Measurements from ENCODE around the gene LARGE1. TPM values are rescaled to one million over a fixed set of nuclear protein-coding genes. Genes with fewer than 3 reads are reported as not detected.

Gene LARGE1
- total RNA-seq, 2 experiments from 2014 or later, result 0.18 to 0.38 TPM

DNA sequence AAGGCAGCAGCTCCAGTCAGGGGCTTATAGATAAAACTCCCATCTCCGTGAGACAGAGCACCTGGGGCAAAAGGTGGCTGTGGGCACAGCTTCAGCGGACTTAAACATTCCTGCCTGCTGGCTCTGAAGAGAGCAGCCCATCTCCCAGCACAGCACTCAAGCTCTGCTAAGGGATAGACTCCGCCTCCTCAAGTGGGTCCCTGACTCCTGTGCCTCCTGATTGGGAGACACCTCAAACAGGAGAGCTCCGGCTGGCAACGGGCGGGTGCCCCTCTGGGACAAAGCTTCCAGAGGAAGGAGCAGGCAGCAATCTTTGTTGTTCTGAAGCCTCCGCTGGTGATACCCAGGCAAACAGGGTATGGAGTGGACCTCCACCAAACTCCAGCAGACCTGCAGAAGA is 279.4 kb downstream of the LARGE1 start:
- Mint-ChIP-seq H3K4me3 (no peak overlapping the region), H3K27ac (no peak overlapping the region), H3K9me3 (peaks cover 26% of the 10 kb centered on the region), H3K4me1 (no peaks in the 10 kb centered on the region), H3K36me3 (ENCODE audit: low read depth) (no peaks in the 10 kb centered on the region), H3K27me3 (no peaks in the 10 kb centered on the region)
- ChIA-PET CTCF (no interaction called here), POLR2A (no interaction called here)
- no peak for DNase-seq

DNA sequence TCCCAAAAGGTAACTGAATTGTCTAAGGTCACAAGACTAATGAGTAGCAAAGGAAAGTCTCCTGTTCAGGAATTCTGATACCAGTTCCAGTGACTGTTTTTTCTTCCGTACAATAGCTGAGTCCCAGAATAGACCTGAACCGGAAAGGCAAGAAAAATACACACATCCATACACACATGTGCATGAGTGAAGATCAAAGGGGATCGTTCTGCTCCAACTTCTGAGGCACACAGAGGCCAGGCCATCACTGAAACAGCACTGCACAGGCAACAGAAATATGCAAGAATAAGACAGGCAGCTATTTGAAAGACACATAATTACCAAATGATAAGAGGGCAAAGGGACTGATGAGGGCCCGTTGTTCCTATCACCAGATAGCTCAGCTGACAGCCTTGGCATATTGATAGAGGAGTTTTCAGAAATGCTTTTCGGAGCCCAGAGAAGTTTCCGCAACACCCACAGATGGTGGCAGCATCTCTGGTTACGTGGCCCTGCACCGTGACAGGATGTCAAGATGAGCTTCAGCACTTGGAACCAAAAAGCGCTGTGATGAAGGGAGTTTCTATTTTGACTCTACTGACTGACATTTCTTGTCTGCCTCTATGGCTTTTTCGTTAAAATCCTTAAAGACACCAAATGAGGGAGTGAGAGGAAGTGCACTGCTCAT is 280.6 kb downstream of the LARGE1 start:
- Mint-ChIP-seq H3K36me3 (ENCODE audit: low read depth) (no peaks in the 10 kb centered on the region), H3K27ac (no peak overlapping the region), H3K27me3 (no peaks in the 10 kb centered on the region), H3K4me1 (no peaks in the 10 kb centered on the region), H3K4me3 (no peak overlapping the region), H3K9me3 (peaks cover 22% of the 10 kb centered on the region)
- POLR2A ChIA-PET, result no interaction called here
- no peak for DNase-seq
- CTCF ChIA-PET, result interaction anchor here (1.1 kb wide), 1 partner anchor 40 kb away, joined by 3 read pairs; no protein-coding TSS in a partner anchor

DNA sequence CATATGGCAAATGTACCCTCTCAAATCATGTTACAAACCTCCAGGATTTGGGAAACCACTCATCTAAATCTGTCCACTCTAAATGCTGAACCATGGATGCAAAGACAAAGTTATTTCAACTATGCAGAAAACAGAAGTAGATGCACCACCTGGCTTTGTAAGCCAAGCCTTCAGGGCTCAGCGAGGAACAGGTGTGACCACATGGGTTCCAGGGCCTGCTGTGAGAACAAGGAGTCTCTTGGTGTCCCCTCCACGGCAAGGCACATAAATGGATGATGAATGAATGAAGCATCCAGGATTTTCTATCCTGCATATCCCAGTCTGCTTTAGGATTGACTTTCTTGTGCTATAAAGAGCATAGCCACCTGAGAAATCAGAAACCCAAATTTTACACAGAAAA is 284.5 kb downstream of the LARGE1 start:
- no peaks in the 10 kb centered on the region for H3K4me1 Mint-ChIP-seq
- no peaks in the 10 kb centered on the region for H3K36me3 Mint-ChIP-seq (ENCODE audit: low read depth)
- H3K4me3 Mint-ChIP-seq, result no peak overlapping the region
- no peak for DNase-seq
- no peak overlapping the region for H3K27ac Mint-ChIP-seq
- ChIA-PET POLR2A (no interaction called here), CTCF (no interaction called here)
- peaks cover 33% of the 10 kb centered on the region for H3K9me3 Mint-ChIP-seq
- no peaks in the 10 kb centered on the region for H3K27me3 Mint-ChIP-seq

GRCh38 chr22:33631777-33632176 is 288.5 kb downstream of the LARGE1 start:
- POLR2A ChIA-PET, result no interaction called here
- H3K9me3 Mint-ChIP-seq, result peaks cover 39% of the 10 kb centered on the region
- H3K36me3 Mint-ChIP-seq (ENCODE audit: low read depth), result no peaks in the 10 kb centered on the region
- DNase-seq, result no peak
- no peaks in the 10 kb centered on the region for H3K4me1 Mint-ChIP-seq
- H3K27ac Mint-ChIP-seq, result no peak overlapping the region
- CTCF ChIA-PET, result no interaction called here
- no peak overlapping the region for H3K4me3 Mint-ChIP-seq
- no peaks in the 10 kb centered on the region for H3K27me3 Mint-ChIP-seq

GRCh38 chr22:33625959-33626358 is 294.3 kb downstream of the LARGE1 start:
- Mint-ChIP-seq H3K4me3 (no peak overlapping the region), H3K36me3 (ENCODE audit: low read depth) (no peaks in the 10 kb centered on the region), H3K27me3 (no peaks in the 10 kb centered on the region), H3K27ac (no peak overlapping the region), H3K9me3 (peaks cover 31% of the 10 kb centered on the region), H3K4me1 (no peaks in the 10 kb centered on the region)
- CTCF ChIA-PET, result no interaction called here
- POLR2A ChIA-PET, result no interaction called here
- DNase-seq, result no peak

DNA sequence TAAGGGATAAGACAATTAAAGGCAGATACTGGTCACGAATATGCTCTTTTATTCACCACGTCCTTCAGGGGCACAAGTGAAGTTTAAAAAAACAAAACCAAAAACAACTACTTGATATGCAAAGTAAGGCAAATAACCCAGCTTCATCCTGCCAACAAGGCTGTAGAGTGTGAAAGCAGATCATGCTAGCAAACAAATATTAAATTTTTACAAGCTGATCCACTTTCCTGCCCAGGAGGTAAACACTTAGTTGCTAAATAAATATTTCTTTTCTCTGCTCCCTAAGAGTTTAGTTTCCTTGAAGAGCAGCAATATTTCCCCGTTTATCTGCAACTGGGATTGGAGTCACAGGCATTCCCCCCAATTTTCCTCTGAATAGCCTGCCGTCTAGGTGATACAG is 300.2 kb downstream of the LARGE1 start:
- no peak overlapping the region for H3K27ac Mint-ChIP-seq
- CTCF ChIA-PET, result no interaction called here
- no peaks in the 10 kb centered on the region for H3K4me1 Mint-ChIP-seq
- POLR2A ChIA-PET, result no interaction called here
- no peaks in the 10 kb centered on the region for H3K27me3 Mint-ChIP-seq
- no peak overlapping the region for H3K4me3 Mint-ChIP-seq
- peaks cover 8% of the 10 kb centered on the region for H3K9me3 Mint-ChIP-seq
- no peak for DNase-seq
- H3K36me3 Mint-ChIP-seq (ENCODE audit: low read depth), result no peaks in the 10 kb centered on the region

GRCh38 chr22:33606504-33606903 is 313.8 kb downstream of the LARGE1 start:
- ChIA-PET CTCF (no interaction called here), POLR2A (no interaction called here)
- Mint-ChIP-seq H3K9me3 (peaks cover 32% of the 10 kb centered on the region), H3K27ac (no peak overlapping the region), H3K4me3 (no peak overlapping the region), H3K36me3 (ENCODE audit: low read depth) (no peaks in the 10 kb centered on the region), H3K4me1 (no peaks in the 10 kb centered on the region), H3K27me3 (no peaks in the 10 kb centered on the region)
- DNase-seq, result no peak

- Mint-ChIP-seq H3K4me3 (no peak overlapping the region), H3K27ac (no peak overlapping the region), H3K36me3 (ENCODE audit: low read depth) (no peaks in the 10 kb centered on the region), H3K27me3 (no peaks in the 10 kb centered on the region), H3K9me3 (peaks cover 30% of the 10 kb centered on the region), H3K4me1 (no peaks in the 10 kb centered on the region)
- DNase-seq, result no peak
- ChIA-PET CTCF (no interaction called here), POLR2A (no interaction called here)
Measured at GRCh38 chr22:33605666-33606065, 314.6 kb downstream of the LARGE1 start.

DNA sequence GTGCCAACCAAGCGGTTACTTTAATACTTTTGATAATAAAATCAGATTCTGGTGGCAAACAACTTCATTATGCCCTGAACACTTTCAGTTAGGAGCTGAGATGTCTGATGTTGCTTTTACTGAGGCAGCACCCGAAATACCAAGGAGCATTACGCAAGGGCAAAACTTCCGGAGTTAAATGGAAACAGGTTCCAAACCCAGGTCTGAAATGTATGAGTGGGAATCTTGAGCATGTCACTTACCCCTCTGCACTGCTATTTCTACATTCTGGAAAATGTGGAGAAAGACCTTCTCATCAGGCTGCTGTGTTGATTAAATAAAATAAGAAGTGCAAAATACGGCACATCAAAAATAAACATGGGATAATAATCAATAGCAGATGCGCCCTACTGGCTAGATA is 315.1 kb downstream of the LARGE1 start:
- DNase-seq, result no peak
- ChIA-PET POLR2A (no interaction called here), CTCF (no interaction called here)
- no peaks in the 10 kb centered on the region for H3K36me3 Mint-ChIP-seq (ENCODE audit: low read depth)
- H3K4me1 Mint-ChIP-seq, result no peaks in the 10 kb centered on the region
- no peaks in the 10 kb centered on the region for H3K27me3 Mint-ChIP-seq
- H3K4me3 Mint-ChIP-seq, result no peak overlapping the region
- peaks cover 30% of the 10 kb centered on the region for H3K9me3 Mint-ChIP-seq
- no peak overlapping the region for H3K27ac Mint-ChIP-seq

DNA sequence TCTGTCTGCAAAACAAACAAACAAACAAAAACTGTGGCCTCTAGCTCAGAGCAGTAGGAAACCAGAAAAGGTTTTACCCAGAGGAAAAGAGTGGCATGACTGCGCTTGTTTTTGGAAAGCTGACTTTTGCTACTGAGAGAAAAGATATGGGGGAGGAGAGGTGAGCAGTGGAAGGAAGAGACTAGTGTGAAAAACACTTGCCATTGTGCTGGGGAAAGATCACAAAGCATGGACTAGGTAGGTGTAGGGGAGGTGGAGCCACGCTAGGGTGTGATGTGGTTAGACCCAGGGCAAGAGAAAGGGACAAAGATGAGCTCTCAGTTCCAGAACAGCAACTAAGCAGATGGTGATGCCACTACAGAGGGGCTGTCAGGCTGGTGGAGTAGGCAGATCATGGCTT is 319.2 kb downstream of the LARGE1 start:
- DNase-seq, result no peak
- Mint-ChIP-seq H3K36me3 (ENCODE audit: low read depth) (no peaks in the 10 kb centered on the region), H3K4me3 (no peak overlapping the region), H3K27me3 (no peaks in the 10 kb centered on the region), H3K27ac (no peak overlapping the region), H3K9me3 (peaks cover 21% of the 10 kb centered on the region), H3K4me1 (no peaks in the 10 kb centered on the region)
- ChIA-PET CTCF (no interaction called here), POLR2A (no interaction called here)

GRCh38 chr22:33600595-33600994 is 319.7 kb downstream of the LARGE1 start:
- Mint-ChIP-seq H3K4me3 (no peak overlapping the region), H3K36me3 (ENCODE audit: low read depth) (no peaks in the 10 kb centered on the region), H3K9me3 (peaks cover 17% of the 10 kb centered on the region), H3K27ac (no peak overlapping the region), H3K4me1 (no peaks in the 10 kb centered on the region), H3K27me3 (no peaks in the 10 kb centered on the region)
- POLR2A ChIA-PET, result no interaction called here
- CTCF ChIA-PET, result no interaction called here
- no peak for DNase-seq

DNA sequence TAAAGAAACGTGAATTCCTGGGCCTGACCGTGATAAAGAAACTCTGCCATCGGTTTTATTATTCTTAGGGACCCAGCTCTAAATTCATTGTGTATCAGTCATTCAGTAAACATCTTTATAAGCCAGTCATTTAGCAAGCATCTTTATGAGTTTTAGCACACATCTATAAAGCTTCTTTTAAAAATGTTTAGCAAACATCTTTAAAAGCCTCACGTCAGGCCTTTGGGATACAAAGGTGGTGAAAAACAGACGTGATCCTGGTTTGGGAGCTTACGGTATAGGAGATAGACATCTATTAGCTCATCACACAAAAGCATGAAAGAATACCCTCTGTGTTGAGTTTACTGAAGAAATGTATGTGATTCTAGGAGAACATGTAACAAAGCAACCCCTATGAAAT is 320.2 kb downstream of the LARGE1 start:
- Mint-ChIP-seq H3K27me3 (no peaks in the 10 kb centered on the region), H3K27ac (no peak overlapping the region), H3K4me3 (no peak overlapping the region), H3K36me3 (ENCODE audit: low read depth) (no peaks in the 10 kb centered on the region), H3K4me1 (no peaks in the 10 kb centered on the region), H3K9me3 (peaks cover 18% of the 10 kb centered on the region)
- ChIA-PET POLR2A (no interaction called here), CTCF (interaction anchor here (0.7 kb wide), 1 partner anchor 39 kb away, joined by 3 read pairs; no protein-coding TSS in a partner anchor)
- DNase-seq, result no peak

DNA sequence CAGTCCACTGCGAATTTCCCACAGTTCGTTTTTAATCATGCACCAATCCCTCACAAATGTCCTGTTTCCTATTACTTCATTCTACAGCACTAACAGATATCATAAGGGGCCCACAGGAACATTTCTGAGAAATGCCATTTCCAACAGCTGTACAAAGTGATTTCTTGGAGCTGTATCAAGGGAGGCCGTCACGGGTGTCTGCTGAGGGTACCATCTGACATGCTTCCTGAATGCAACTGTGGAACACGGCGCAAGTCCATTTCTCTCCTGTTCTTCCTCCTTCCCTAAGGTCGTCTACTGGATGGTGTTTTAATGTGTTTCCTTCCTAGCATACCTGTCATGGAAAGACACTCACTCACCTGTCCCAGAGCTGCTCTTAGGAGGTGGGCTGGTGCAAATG is 320.7 kb downstream of the LARGE1 start:
- POLR2A ChIA-PET, result no interaction called here
- Mint-ChIP-seq H3K27ac (no peak overlapping the region), H3K9me3 (peaks cover 19% of the 10 kb centered on the region), H3K4me3 (no peak overlapping the region), H3K27me3 (no peaks in the 10 kb centered on the region), H3K4me1 (no peaks in the 10 kb centered on the region), H3K36me3 (ENCODE audit: low read depth) (no peaks in the 10 kb centered on the region)
- CTCF ChIA-PET, result interaction anchor here (0.7 kb wide), 1 partner anchor 40 kb away, joined by 3 read pairs; no protein-coding TSS in a partner anchor
- no peak for DNase-seq

GRCh38 chr22:33598821-33599220 is 321.5 kb downstream of the LARGE1 start:
- CTCF ChIA-PET, result no interaction called here
- Mint-ChIP-seq H3K27me3 (no peaks in the 10 kb centered on the region), H3K36me3 (ENCODE audit: low read depth) (no peaks in the 10 kb centered on the region), H3K4me1 (no peaks in the 10 kb centered on the region), H3K4me3 (no peak overlapping the region), H3K9me3 (peaks cover 13% of the 10 kb centered on the region), H3K27ac (no peak overlapping the region)
- POLR2A ChIA-PET, result no interaction called here
- no peak for DNase-seq

All from activated CD4-positive, alpha-beta memory T cell treated with anti-CD3 and anti-CD28 coated beads, Interleukin-2, amount 10 ng/mL, durations not matched to agents 7 days and 5 days (primary cell).